Spleen (tissue), 7 donors: ENCODE data around the gene MISP.

Experiments used
- POLR2A ChIP-seq, 3 donors: fragments of 450-650 bp; IDR thresholded peaks; one replicate each; pipeline ENCODE4 v1.5.1; 2017; ENCODE audit warnings: antibody characterized with exemption in 3 of 3, mild to moderate bottlenecking in 1 of 3
- POLR2AphosphoS5 ChIP-seq, 3 donors: sonication (generic); formaldehyde crosslinking; IDR thresholded peaks; one replicate each; pipeline ENCODE4 v1.5.1; 2017; ENCODE audit warnings: antibody characterized with exemption in 3 of 3
- TF ChIP-seq, protein P1 (sequence below), 11 experiments: fragments of 200-600 bp in 7 of 11; fragments of 450-650 bp in 4 of 11; sonication (generic) in 4 of 11; IDR thresholded peaks in 8 of 11; conservative IDR thresholded peaks in 3 of 11; 1 replicate in 7 of 11; 2 replicates in 4 of 11; pipeline versions ENCODE4 v1.4.0 to v1.8.0; 2016 to 2021; ENCODE audit warnings: antibody characterized with exemption in 11 of 11, inconsistent platforms in 4 of 11, mild to moderate bottlenecking in 1 of 11
- donor health status: DM: no; HTN: no; CAD: no; lungs with moderate emphysema.
- donor health status: DM: no; HTN: no; CAD: no.
- donor health status: DM: no; HTN: no; CAD: no.

DNA sequence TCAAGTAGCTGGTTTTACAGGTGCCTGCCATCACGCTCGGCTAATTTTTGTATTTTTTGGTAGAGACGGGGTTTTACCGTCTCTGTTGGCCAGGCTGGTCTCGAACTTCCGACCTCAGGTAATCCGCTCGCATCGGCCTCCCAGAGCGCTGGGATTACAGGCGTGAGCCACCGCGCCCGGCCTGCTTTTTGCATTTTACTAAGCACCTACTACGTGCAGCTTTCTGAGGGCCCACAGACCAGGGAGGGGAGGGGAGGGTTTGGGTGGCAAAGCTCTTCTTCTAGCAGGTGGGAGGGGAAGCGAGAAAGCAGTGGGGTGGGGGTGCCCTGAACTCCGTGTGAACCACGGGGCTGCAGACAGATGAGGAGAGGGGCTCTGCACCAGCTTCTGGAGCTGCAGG lies 27.2 kb upstream of the MISP start:
- TF ChIP-seq, protein P1, sequence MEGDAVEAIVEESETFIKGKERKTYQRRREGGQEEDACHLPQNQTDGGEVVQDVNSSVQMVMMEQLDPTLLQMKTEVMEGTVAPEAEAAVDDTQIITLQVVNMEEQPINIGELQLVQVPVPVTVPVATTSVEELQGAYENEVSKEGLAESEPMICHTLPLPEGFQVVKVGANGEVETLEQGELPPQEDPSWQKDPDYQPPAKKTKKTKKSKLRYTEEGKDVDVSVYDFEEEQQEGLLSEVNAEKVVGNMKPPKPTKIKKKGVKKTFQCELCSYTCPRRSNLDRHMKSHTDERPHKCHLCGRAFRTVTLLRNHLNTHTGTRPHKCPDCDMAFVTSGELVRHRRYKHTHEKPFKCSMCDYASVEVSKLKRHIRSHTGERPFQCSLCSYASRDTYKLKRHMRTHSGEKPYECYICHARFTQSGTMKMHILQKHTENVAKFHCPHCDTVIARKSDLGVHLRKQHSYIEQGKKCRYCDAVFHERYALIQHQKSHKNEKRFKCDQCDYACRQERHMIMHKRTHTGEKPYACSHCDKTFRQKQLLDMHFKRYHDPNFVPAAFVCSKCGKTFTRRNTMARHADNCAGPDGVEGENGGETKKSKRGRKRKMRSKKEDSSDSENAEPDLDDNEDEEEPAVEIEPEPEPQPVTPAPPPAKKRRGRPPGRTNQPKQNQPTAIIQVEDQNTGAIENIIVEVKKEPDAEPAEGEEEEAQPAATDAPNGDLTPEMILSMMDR (IDR thresholded peaks at IDR 0.05 in 8 of 11, conservative IDR thresholded peaks at IDR 0.05 in 3 of 11) = no peak
- no peak for TF ChIP-seq POLR2A (IDR thresholded peaks at IDR 0.05)
- no peak for TF ChIP-seq POLR2AphosphoS5 (IDR thresholded peaks at IDR 0.05)
